Loucy (cell line): ENCODE results near the gene LIPC.

Experiments
- H2AFZ ChIP-seq: fragments of 200-600 bp; sonication (generic); 2 replicates; pipeline ENCODE4 v1.6.0; 2016; ENCODE audit warnings: antibody characterized with exemption, mild to moderate bottlenecking, low read length, moderate library complexity
- H3F3A ChIP-seq: fragments of 200-600 bp; 2 replicates; pipeline ENCODE4 v1.6.0; 2016; ENCODE audit warnings: antibody characterized with exemption, low read depth, mild to moderate bottlenecking
- H3K27me3 ChIP-seq: fragments of 200-600 bp; sonication (generic); 2 replicates; pipeline ENCODE4 v1.6.1; 2014; ENCODE audit warnings: low read length, mild to moderate bottlenecking; ENCODE audit not compliant: insufficient read depth, poor library complexity, severe bottlenecking
- H3K36me3 ChIP-seq: fragments of 200-600 bp; sonication (generic); 2 replicates; pipeline ENCODE4 v1.6.1; 2016; ENCODE audit warnings: low read length; ENCODE audit not compliant: insufficient read depth
- H3K4me1 ChIP-seq: fragments of 200-600 bp; sonication (generic); 2 replicates; pipeline ENCODE4 v1.5.1; 2014; ENCODE audit warnings: low read length, mild to moderate bottlenecking; ENCODE audit not compliant: insufficient read depth, poor library complexity, severe bottlenecking
- H3K4me2 ChIP-seq: fragments of 200-600 bp; sonication (generic); 2 replicates; pipeline ENCODE4 v1.6.0; 2014; ENCODE audit warnings: antibody characterized with exemption, low read length, low read depth, mild to moderate bottlenecking; ENCODE audit not compliant: poor library complexity, severe bottlenecking
- H3K4me3 ChIP-seq: fragments of 200-600 bp; sonication (generic); 2 replicates; pipeline ENCODE4 v1.5.1; 2014; ENCODE audit warnings: low read length, mild to moderate bottlenecking, mixed read lengths; ENCODE audit not compliant: poor library complexity, severe bottlenecking
- H3K79me2 ChIP-seq: fragments of 200-600 bp; sonication (generic); 2 replicates; pipeline ENCODE4 v1.6.1; 2014; ENCODE audit warnings: low read length; ENCODE audit not compliant: insufficient read depth
- H3K9ac ChIP-seq: fragments of 200-600 bp; sonication (generic); 2 replicates; pipeline ENCODE4 v1.6.0; 2014; ENCODE audit warnings: mild to moderate bottlenecking, low read depth, low read length, moderate library complexity; ENCODE audit not compliant: poor library complexity, severe bottlenecking
- H3K9me2 ChIP-seq: fragments of 200-600 bp; sonication (generic); replicated peaks from 2 replicates; pipeline ENCODE4 v1.6.1; 2016; ENCODE audit warnings: low read depth, low read length, mixed read lengths
- H3K9me3 ChIP-seq: fragments of 200-600 bp; sonication (generic); 2 replicates; pipeline ENCODE4 v1.6.1; 2014; ENCODE audit warnings: mild to moderate bottlenecking, antibody characterized with exemption, low read length, low read depth; ENCODE audit not compliant: insufficient read depth
- H4K20me1 ChIP-seq: fragments of 200-600 bp; sonication (generic); 2 replicates; pipeline ENCODE4 v1.6.0; 2014; ENCODE audit warnings: antibody characterized with exemption, low read length, mild to moderate bottlenecking; ENCODE audit not compliant: insufficient read depth, poor library complexity, severe bottlenecking
- CTCF ChIP-seq: fragments of 200-600 bp; sonication (generic); conservative IDR thresholded peaks from 2 replicates; pipeline ENCODE4 v1.5.1; 2014; ENCODE audit warnings: mild to moderate bottlenecking, antibody characterized with exemption, low read length
- EZH2phosphoT487 ChIP-seq: fragments of 200-600 bp; IDR thresholded peaks from 2 replicates; pipeline ENCODE4 v1.6.1; 2018; ENCODE audit warnings: antibody characterized with exemption, mild to moderate bottlenecking, moderate library complexity, borderline replicate concordance

Gene LIPC

DNA sequence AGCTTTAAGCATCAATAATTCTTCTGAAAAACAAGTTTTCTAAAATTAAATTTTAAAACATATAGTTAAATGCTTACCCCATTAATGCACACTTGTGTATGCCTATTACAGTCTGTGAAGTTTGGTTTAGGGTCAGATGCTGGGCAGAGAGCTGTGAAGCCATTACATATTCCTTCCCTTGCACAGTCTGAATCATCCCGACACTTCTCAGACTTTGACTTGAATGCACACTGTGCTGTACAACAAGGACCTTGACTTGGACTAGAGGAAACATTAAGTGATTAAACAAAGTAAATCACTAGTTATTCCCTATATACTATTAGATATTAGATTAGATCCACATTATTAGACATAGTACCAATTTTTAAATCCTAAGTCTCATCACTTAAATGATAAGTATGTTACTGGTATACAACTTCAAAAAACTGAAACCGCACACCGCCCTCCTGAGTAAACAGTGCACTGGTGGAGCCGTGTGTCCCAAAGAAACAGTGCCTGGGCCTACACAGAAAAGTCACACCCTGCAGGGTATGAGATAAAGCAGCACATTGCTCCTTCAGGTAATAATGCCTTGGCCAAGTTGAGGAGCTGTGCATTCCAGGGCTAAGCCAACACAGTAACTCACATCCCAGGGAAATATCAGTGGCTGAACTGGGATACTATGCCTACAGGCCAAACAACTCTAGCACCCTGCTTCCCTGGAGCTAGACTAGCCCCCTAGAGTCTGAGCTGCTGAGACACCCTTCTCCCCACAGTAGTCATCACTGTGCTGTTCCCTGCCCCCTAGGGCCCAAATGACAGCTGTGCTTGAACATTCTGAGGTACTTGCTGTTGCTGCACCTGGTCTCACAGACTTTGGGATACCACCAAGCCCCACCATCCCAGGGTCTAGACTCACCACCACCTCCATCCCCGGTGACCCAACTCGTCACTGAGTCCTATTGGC lies 180.2 kb downstream of the LIPC start:
- no peak for TF ChIP-seq EZH2phosphoT487
- peak; percentile 39 for TF ChIP-seq CTCF
- no peak overlapping the region for H2AFZ ChIP-seq
- no peaks in the 10 kb centered on the region for H4K20me1 ChIP-seq
- H3K36me3 ChIP-seq, result peaks cover 65% of the 10 kb centered on the region
- peaks cover 3% of the 10 kb centered on the region; the same call in 1 of the 2 replicates for H3F3A ChIP-seq
- no peaks in the 10 kb centered on the region for H3K27me3 ChIP-seq
- H3K9ac ChIP-seq, result no peak overlapping the region
- peaks cover 47% of the 10 kb centered on the region for H3K79me2 ChIP-seq
- H3K9me2 ChIP-seq, result no peaks in the 10 kb centered on the region
- H3K4me2 ChIP-seq, result no peak overlapping the region
- H3K4me1 ChIP-seq, result peaks cover 32% of the 10 kb centered on the region
- peaks cover 7% of the 10 kb centered on the region for H3K9me3 ChIP-seq
- no peak overlapping the region for H3K4me3 ChIP-seq

GRCh38 chr15:58616171-58616570 lies 184.4 kb downstream of the LIPC start:
- Histone ChIP-seq H3K4me3 (no peak overlapping the region), H3F3A (no peaks in the 10 kb centered on the region), H3K9me3 (peaks cover 7% of the 10 kb centered on the region), H2AFZ (no peak overlapping the region), H3K4me2 (no peak overlapping the region), H3K36me3 (peaks cover 65% of the 10 kb centered on the region), H4K20me1 (no peaks in the 10 kb centered on the region), H3K9ac (no peak overlapping the region), H3K79me2 (peaks cover 44% of the 10 kb centered on the region), H3K4me1 (peaks cover 8% of the 10 kb centered on the region), H3K9me2 (no peaks in the 10 kb centered on the region), H3K27me3 (no peaks in the 10 kb centered on the region)
- TF ChIP-seq EZH2phosphoT487, result no peak
- TF ChIP-seq CTCF, result no peak
